Esophagus muscularis mucosa (tissue), 4 donors: ENCODE results near the gene EMD. TPM values are rescaled to one million over a fixed set of nuclear protein-coding genes. Genes with fewer than 3 reads are reported as not detected.

Experiments
- DNase-seq: peaks from one replicate; pipeline ENCODE4 v3.0.0-alpha.2; 2017; ENCODE audit errors: extremely low spot score
- H3K27ac ChIP-seq, 4 donors: fragments of 200-600 bp; sonication (generic); replicated peaks in 1 of 4; 1 replicate in 3 of 4; 2 replicates in 1 of 4; pipeline ENCODE4 v1.5.1; 2016 to 2019; ENCODE audit warnings: mild to moderate bottlenecking in 1 of 4
- H3K27me3 ChIP-seq, 4 donors: fragments of 200-600 bp; sonication (generic); one replicate each; pipeline versions ENCODE4 v1.5.1 to v1.6.0; 2016 to 2019
- H3K36me3 ChIP-seq, 4 donors: fragments of 200-600 bp; sonication (generic); one replicate each; pipeline ENCODE4 v1.5.1; 2016 to 2019
- H3K4me1 ChIP-seq, 4 donors: fragments of 200-600 bp; sonication (generic); one replicate each; pipeline ENCODE4 v1.5.1; 2016 to 2019
- H3K4me3 ChIP-seq, 4 donors: fragments of 200-600 bp; sonication (generic); 1 replicate in 2 of 4; 2 replicates in 2 of 4; pipeline ENCODE4 v1.5.1; 2016 to 2019; ENCODE audit warnings: mild to moderate bottlenecking in 4 of 4, moderate library complexity in 1 of 4
- H3K9me3 ChIP-seq, 4 donors: fragments of 200-600 bp; sonication (generic); 1 replicate in 3 of 4; 2 replicates in 1 of 4; pipeline ENCODE4 v1.5.1; 2016 to 2019
- EP300 ChIP-seq: sonication (generic); formaldehyde crosslinking; IDR thresholded peaks from one replicate; pipeline ENCODE4 v1.6.1; 2017; ENCODE audit warnings: antibody characterized with exemption
- POLR2A ChIP-seq: fragments of 450-650 bp; IDR thresholded peaks from one replicate; pipeline ENCODE4 v1.6.1; 2017; ENCODE audit warnings: antibody characterized with exemption, moderate library complexity, mild to moderate bottlenecking, low read depth
- POLR2AphosphoS5 ChIP-seq, 2 donors: sonication (generic); formaldehyde crosslinking; IDR thresholded peaks; one replicate each; pipeline ENCODE4 v1.6.1; 2017; ENCODE audit warnings: antibody characterized with exemption in 2 of 2
- WGBS: methylation state at CpG from one replicate; pipeline ENCODE4 v1.1.5; 2018; 5-methylcytosine and 5-hydroxymethylcytosine counted together
- intact Hi-C: fragments of 100-400 bp; cut with DNase I; formaldehyde crosslinking; loops from one replicate; pipeline ENCODE4 v1.15.1; 2023
- total RNA-seq, 4 donors: library from RNA; depleted of rRNA; stranded (reverse); fragments of >200 nt; gene quantifications; one replicate each; pipeline versions ENCODE4 v1.1.0 to v1.2.1, GENCODE V29; 2016
- TF ChIP-seq, protein P1 (sequence below), 3 experiments: fragments of 200-600 bp in 2 of 3; fragments of 450-650 bp in 1 of 3; sonication (generic) in 2 of 3; IDR thresholded peaks; one replicate each; pipeline ENCODE4 v1.5.1; 2017 to 2019; ENCODE audit warnings: antibody characterized with exemption in 3 of 3, mild to moderate bottlenecking in 2 of 3, moderate library complexity in 1 of 3

EMD gene
- total RNA-seq, 4 donors from 2014 or later, result 37.0 to 64.7 (median 57.7) TPM

DNA sequence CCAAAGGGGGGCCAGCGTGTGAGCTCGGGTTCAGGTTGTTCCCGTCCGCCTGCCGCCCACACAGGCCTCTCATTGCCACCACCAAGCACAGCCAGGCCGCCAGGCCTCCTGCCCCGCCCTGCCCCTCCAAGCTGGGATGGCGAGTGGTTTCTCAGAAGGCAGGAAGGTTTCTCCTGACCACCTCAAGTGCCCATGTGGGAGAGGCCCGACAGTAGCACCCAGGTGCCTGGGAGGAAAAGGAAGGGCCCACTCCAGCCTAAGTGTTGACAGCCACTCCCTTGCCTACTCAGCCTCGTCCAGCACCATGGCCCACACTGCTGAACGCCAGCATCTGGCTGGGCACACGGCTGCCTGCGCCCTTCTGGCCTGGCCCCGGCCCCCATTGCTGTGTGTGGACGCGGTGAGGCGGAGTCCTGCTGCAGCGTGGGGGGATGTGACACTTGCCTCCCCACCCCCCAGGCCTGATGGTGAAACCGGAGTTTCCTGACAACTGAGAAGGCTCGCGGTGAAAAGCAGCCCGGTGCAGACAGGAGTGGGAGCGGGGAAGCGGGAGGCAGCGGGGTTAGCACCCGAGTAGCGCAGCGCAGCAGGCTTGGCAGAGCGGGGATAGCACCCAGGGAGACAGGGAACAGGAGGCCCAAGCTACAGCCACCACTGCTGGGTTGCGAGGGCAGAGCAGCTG, 23.9 kb upstream of the EMD start:
- DNase-seq, result no peak
- peaks cover 72 to 100% (median 100%) of the 10 kb centered on the region in 4 donors for H3K36me3 ChIP-seq
- peak overlapping the region; percentile 71 to 97 (median 96) for H3K27ac ChIP-seq
- H3K4me3 ChIP-seq, result no peak overlapping the region
- no peaks in the 10 kb centered on the region for H3K27me3 ChIP-seq
- peak in 1 of 2 donors; percentile 47 for TF ChIP-seq POLR2AphosphoS5 (IDR thresholded peaks at IDR 0.05)
- TF ChIP-seq, protein P1, sequence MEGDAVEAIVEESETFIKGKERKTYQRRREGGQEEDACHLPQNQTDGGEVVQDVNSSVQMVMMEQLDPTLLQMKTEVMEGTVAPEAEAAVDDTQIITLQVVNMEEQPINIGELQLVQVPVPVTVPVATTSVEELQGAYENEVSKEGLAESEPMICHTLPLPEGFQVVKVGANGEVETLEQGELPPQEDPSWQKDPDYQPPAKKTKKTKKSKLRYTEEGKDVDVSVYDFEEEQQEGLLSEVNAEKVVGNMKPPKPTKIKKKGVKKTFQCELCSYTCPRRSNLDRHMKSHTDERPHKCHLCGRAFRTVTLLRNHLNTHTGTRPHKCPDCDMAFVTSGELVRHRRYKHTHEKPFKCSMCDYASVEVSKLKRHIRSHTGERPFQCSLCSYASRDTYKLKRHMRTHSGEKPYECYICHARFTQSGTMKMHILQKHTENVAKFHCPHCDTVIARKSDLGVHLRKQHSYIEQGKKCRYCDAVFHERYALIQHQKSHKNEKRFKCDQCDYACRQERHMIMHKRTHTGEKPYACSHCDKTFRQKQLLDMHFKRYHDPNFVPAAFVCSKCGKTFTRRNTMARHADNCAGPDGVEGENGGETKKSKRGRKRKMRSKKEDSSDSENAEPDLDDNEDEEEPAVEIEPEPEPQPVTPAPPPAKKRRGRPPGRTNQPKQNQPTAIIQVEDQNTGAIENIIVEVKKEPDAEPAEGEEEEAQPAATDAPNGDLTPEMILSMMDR (IDR thresholded peaks at IDR 0.05), result no peak
- 84% methylated on average over 30 of the region's 30 CpGs for WGBS
- H3K9me3 ChIP-seq, result no peaks in the 10 kb centered on the region
- intact Hi-C loops, result no loop called here
- H3K4me1 ChIP-seq, result peaks cover 3 to 61% (median 42%) of the 10 kb centered on the region in 4 donors

DNA sequence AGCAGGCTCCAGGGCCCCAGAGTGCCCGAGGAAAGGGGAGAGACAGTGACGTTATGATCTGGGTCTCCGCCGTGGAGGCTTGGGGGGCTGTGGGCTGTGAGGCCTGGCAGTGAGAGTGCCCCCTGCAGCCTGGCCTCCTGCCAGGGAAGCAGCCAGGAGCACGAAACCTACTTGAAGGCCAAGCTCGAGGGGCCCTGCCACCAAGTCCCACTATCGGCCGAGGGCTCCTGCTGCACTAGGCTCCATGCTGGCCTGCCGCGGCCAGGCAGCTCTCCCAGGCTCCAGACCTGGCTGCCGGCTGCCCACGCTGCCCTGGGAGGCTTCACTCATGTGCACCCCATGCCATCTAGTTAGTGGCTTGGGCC, 23.3 kb upstream of the EMD start:
- WGBS, result 83% methylated on average over 11 of the region's 12 CpGs
- no peaks in the 10 kb centered on the region for H3K9me3 ChIP-seq
- peaks cover 71 to 100% (median 99%) of the 10 kb centered on the region in 4 donors for H3K36me3 ChIP-seq
- H3K27me3 ChIP-seq, result no peaks in the 10 kb centered on the region
- intact Hi-C loops, result no loop called here
- H3K4me3 ChIP-seq, result no peak overlapping the region
- peak overlapping the region; percentile 71 to 97 (median 96) for H3K27ac ChIP-seq
- DNase-seq, result no peak
- no peak for TF ChIP-seq POLR2AphosphoS5 (IDR thresholded peaks at IDR 0.05)
- TF ChIP-seq, protein P1 (IDR thresholded peaks at IDR 0.05), result no peak
- TF ChIP-seq POLR2A, result no peak
- no peak for TF ChIP-seq EP300
- H3K4me1 ChIP-seq, result peaks cover 3 to 61% (median 47%) of the 10 kb centered on the region in 4 donors

DNA sequence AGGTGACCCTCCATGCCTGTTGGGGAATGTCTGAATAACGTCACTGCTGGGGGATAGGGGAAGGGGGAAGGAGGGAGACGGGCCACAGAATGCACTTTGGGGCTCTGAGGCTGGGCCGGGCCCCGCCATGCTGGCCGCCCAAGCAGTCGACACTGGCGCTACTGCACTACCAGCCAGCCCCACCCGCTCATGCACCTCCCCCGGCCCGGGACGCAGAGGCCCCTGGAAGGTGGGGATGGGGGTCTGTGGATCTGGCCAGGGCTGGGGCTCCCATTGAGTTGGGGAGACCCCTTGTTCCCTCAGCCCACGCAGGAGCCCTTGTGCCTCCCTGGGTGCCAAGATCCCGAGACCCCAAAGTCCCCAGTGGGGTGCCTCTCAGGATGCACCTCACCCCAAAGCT, 22.5 kb upstream of the EMD start:
- peak overlapping the region; percentile 71 to 97 (median 96) for H3K27ac ChIP-seq

DNA sequence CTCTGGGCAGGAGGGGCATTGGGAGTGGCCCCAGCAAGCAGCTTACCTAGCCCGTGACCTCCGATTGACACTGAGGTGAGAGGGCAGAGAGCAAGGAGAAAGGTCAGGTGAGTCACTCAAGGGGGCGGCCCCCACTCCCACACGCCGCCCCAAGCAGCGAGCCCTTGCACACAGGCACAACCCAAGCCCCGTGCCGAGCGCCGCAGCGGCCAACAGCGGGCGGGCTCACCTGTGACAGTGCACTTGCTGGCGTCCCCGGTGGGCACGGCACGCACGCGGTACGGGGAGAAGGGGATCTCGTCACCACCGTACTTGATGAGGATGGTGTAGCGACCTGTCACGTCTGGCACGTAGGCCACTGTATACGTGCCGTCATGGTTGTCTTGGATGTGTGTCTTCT, 21.9 kb upstream of the EMD start:
- Histone ChIP-seq H3K9me3 (no peaks in the 10 kb centered on the region), H3K27me3 (no peaks in the 10 kb centered on the region), H3K4me3 (no peak overlapping the region), H3K4me1 (peaks cover 3 to 60% (median 54%) of the 10 kb centered on the region in 4 donors), H3K36me3 (peaks cover 65 to 98% (median 98%) of the 10 kb centered on the region in 4 donors), H3K27ac (peak overlapping the region; percentile 71 to 97 (median 96))
- intact Hi-C loops, result no loop called here
- 70% methylated on average over 13 of the region's 27 CpGs for WGBS
- DNase-seq, result no peak
- peak in 1 of 2 donors; percentile 79 for TF ChIP-seq POLR2AphosphoS5 (IDR thresholded peaks at IDR 0.05)
- TF ChIP-seq EP300, result no peak

More for the DNA sequence above, 22.5 kb upstream of the EMD start:
- no peaks in the 10 kb centered on the region for H3K9me3 ChIP-seq
- intact Hi-C loops, result no loop called here
- H3K27me3 ChIP-seq, result no peaks in the 10 kb centered on the region
- H3K4me1 ChIP-seq, result peaks cover 3 to 61% (median 51%) of the 10 kb centered on the region in 4 donors
- DNase-seq, result no peak
- no peak for TF ChIP-seq POLR2A
- no peak for TF ChIP-seq EP300
- TF ChIP-seq, protein P1 (IDR thresholded peaks at IDR 0.05), result no peak
- TF ChIP-seq POLR2AphosphoS5 (IDR thresholded peaks at IDR 0.05), result no peak
- 80% methylated on average over 1 of the region's 13 CpGs for WGBS
- H3K36me3 ChIP-seq, result peaks cover 66 to 98% (median 98%) of the 10 kb centered on the region in 4 donors
- no peak overlapping the region for H3K4me3 ChIP-seq

DNA sequence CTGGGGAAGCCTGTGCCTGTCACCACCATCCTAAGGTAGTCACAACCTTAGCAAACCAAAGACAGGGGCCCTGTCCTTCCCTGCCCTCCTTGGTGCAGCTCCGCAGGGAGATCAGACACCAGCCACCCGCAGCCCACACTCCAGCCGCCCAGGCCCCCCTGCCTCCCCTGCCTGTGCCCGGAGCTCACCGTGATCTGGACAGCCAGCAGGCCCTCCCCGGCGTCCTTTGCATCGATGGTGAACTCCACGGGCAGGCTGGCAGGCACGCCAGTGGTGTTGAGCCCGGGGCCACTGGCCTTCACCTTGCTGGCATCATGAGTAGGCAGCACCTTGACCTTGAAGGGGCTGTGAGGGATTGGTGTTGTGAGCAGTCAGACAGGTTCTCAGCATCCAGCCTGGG, 21.1 kb upstream of the EMD start:
- peaks cover 3 to 68% (median 52%) of the 10 kb centered on the region in 4 donors for H3K4me1 ChIP-seq
- no peak overlapping the region for H3K4me3 ChIP-seq
- H3K27me3 ChIP-seq, result no peaks in the 10 kb centered on the region
- peak overlapping the region; percentile 71 to 97 (median 96) for H3K27ac ChIP-seq
- no peaks in the 10 kb centered on the region for H3K9me3 ChIP-seq
- TF ChIP-seq EP300 (no peak), POLR2A (no peak), POLR2AphosphoS5 (IDR thresholded peaks at IDR 0.05) (peak in 1 of 2 donors; percentile 23)
- DNase-seq, result no peak
- 75% methylated on average over 7 of the region's 11 CpGs for WGBS
- intact Hi-C loops, result no loop called here
- peaks cover 65 to 98% (median 98%) of the 10 kb centered on the region in 4 donors for H3K36me3 ChIP-seq
